Subcutaneous preadipocyte (primary cell): ENCODE data around the gene PDE1A. TPM values are rescaled to one million over a fixed set of nuclear protein-coding genes. Genes with fewer than 3 reads are reported as not detected.

Source experiments
- small RNA-seq: library from RNA; depleted of rRNA; stranded (forward); fragments of <200 nt; gene quantifications from one replicate; pipeline ENCODE3, GENCODE V24; 2012
- total RNA-seq: library from RNA; depleted of rRNA; stranded (reverse); fragments of >200 nt; gene quantifications from 2 replicates; pipeline ENCODE4 v1.2.3, GENCODE V29; 2012

The PDE1A gene
- 0.39 and 4.0 TPM in 2 replicates for total RNA-seq

GRCh38 chr2:182426918-182427240 lies at the start of gene PDE1A:
Gene PDE1A (minus strand): TSS chr2:182427036.

Small RNA genes within 50 kb of the gene (small RNA-seq; reads per million reads assigned to genes)
- not detected for gene RN7SL267P
